Measurements from ENCODE around the gene LYST.

- no peak for TF ChIP-seq CTCF (IDR thresholded peaks at IDR 0.05)
- TF ChIP-seq POLR2A (IDR thresholded peaks at IDR 0.05) = no peak
Measured at GRCh38 chr1:235825229-235825628, 41.5 kb downstream of the LYST start.
